Kidney glomerular epithelial cell (primary cell): ENCODE results near the gene BCL2L12.

Experiments used
- DNase-seq: peaks from one replicate; lab custom pipeline; 2025; lab: John Stamatoyannopoulos, UW

BCL2L12 gene

DNA sequence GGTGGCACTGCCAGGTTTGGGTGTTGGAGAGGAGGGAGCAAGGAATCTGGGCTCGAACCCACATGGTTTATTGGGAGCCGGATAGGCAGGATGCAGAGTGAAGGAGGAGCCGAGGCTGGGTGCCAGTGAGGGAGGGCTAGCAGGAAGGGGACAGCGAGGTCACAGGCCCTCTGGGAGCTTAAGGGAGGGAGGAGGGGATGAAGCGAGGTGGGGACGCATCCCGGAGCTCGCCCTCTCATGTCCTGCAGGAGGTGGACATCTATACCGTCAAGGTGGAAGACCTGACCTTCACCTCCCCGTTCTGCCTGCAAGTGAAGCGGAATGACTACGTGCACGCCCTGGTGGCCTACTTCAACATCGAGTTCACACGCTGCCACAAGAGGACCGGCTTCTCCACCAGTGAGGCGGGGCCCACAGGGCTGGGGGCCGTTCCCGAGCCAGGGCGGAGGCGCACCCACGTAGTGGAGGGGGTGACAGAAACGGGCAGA is 20.2 kb downstream of the BCL2L12 start:
- no peak for DNase-seq

DNA sequence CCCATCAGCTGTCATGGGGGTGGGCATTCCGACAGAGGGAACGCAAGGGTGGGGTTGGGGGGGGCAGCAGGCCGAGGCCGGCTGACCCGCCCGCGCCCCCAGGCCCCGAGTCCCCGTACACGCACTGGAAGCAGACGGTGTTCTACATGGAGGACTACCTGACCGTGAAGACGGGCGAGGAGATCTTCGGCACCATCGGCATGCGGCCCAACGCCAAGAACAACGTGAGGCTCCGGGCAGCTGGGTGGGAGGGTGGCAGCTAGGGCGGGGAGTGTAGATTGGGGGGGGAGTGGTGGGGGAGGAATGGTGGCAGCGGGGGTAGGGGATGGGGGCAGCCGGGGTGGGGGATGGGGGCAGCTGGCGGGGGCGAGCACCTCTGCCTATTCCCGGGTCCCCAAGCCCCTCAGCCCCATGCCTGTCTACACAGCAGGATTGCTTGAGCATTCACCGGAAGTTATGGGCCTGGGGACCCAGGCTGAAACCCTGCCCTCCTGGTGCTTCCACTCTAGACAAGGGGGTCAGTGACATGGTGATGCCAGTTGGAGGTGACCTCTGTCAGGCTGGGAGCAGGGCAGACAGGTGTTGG is 20.9 kb downstream of the BCL2L12 start:
- no peak for DNase-seq

DNA sequence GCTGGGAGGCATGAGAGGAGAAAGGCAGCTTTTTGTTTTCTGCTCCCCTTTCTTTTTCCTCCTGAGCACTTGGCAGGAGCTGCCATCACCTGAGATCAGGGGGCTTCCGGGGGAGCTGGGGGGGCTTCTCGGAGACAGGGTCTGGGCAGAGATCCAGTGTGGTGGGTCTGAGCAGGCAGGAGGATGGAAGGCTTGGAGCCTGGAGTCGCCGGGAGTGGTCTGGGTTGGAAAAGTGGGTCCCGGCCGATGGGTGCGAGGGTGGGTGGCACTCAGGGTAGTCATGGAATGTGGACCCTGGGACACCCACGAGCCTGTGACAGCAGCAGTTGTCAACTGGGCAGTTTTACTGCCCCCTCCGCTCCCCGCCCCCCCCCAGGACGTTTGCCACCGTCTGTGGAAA is 21.4 kb downstream of the BCL2L12 start:
- no peak for DNase-seq

DNA sequence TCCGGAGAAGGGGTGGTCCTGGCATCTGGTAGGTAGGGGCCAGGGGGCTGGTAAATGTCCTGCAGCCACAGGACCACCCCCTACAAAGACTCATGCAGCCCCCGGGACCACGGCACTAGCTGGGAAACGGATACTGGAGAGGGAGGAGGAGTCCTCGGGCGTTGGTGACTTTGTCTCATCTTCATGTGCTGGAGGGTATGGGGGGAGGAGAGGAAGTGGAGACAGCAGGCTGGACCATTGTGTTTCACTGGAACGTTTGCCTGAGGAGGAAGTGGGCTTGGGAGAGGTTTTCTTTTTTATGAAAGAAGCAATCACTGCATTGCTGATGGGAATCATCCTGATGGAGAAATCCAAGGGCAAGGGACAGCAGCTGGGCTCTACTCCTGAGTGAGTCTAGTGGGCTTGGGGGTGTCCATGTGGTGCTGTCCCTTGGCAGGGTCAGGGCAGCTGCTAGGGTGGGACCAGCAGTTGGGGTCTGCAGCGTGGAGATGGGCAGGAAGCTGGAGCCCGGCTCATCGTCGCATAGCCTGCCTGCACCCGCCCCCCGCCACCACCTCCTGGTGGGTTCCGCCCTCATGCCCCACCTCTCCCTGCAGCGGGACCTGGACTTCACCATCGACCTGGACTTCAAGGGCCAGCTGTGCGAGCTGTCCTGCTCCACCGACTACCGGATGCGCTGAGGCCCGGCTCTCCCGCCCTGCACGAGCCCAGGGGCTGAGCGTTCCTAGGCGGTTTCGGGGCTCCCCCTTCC is 22.0 kb downstream of the BCL2L12 start:
- no peak for DNase-seq

DNA sequence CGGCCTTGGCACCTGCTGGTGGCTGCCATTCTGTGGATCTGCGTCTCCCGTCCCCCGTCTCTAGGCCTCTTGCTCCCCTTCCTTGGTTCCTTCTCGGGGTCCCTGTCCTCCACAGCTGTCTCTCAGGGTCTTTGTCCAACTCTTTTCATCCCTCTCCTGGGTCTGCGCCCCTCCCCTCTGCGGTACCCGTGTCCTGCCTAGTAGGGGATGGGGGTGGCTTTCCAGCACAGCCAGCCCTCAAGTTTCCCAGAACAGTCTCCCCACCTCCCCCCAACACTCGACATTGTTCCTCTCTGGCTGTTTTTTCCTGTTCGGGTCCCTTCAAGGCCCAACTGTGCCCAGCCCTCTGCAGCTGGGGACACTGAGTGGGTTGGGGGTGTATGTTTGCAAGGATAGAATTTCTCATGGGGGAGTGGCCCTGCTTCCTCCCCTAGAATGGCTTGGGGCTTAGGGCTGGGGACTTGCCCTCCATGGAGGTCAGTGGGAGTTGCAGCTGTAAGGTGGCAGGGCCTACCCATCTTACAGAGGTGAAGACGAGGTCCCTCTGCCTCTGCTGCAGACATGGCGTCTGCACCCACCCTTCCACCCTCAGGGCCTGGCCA is 22.9 kb downstream of the BCL2L12 start:
- DNase-seq = no peak

DNA sequence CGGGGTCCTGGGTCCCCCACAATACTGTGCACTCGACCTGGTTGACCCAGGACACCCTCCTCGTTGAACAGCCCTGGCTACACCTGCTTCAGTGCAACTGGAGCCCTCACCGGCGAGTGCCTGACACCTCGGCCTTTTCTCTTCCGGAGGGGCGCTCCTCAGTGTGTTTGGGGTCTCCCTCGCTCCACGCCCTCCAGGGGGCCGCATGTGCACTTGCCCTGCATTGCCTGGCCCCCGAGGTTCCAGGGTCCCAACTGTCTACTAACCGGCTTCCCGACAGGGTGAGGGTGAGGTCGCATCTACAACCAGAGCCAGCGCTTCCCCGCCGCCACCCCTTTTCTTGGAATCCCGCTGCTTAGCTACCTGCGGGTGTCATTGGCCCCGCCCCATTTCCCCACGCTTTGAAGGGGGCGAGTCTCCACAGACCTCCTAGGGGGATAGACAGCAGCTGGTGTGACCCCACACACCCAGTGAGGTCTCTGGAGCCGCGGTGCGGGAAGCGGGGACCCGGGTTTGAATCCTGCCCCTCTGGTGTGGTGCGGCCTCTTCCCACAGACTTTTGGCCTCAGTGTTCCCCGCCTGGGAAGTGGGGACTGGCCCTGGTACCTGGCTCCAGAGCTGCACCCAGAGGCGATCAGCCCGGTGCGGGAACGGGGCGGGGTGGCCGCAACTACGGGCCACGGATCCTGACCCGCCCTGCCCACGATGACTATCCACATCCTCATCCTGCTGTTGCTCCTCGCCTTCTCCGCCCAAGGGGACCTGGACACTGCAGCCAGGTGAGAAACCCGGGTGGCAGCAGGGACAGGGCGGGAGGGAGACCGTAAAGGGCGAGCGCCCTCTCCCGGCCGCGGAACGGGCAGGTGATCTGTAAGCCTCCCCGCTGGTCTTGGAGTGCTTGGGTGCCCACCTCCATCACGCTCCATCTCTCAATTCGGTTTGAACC is 23.7 kb downstream of the BCL2L12 start, which contains the start of gene ADM5:
Gene ADM5, plus strand, starts transcription at position 462 of the 946 bp plus-strand sequence. Its CDS starts 244 bp downstream, at position 706.
- no peak for DNase-seq

DNA sequence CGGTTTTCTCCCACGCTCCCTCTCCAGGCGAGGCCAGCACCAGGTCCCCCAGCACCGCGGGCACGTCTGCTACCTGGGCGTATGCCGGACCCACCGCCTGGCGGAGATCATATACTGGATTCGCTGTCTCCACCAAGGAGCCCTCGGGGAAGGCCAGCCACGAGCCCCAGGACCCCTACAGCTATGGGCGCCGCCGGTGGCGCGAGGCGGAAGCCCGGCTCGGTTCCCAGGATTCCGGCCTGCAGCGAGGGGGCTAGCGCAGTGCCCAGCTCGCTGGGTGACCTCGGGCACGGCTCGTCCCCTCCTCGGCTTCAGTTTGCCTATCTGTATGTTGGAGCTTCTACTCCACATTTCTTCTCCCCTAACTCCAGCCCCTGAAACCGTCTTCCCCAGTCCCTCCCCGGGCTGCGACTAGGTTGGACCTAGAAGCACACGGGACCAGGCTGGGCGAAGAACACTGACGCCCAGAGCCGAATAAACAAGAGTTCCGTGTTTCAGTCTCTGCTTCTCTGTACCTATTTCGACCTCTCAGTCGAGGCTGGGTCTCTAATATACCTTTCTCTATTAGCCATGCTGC is 24.4 kb downstream of the BCL2L12 start:
- DNase-seq = no peak

DNA sequence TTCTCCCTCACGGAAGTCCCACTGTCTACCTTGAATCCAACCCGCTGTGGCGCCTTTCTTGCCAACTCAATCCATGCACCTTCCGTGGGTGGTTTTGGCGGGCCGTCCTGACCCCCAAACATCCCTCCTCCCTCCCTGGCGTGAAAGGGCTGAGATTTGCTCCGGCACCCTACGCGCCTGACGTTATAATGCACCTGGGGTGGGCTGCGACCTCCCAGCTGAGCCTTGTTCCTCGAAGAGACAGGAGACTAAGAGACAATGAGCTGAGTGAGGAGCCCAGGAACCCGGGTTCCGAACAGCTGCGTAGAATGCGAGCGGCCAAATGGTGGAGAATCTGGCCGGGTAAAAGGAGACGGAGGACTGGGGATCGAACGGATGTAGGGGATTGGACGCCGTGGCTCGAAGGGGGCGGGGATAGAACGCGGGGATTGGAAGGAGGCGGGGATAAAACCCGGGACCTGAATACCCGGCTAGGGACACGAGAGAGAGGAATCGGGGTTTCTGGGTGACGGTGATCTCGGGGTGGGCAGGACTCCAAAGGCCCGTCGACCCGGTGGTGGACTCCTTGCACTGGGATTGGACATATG is 25.0 kb downstream of the BCL2L12 start, which contains the start of gene CPT1C:
Gene CPT1C, plus strand, starts transcription at position 461 of the 587 bp plus-strand sequence. CDS start 1,137 bp downstream, outside the sequence.
- peak; percentile 3 for DNase-seq

DNA sequence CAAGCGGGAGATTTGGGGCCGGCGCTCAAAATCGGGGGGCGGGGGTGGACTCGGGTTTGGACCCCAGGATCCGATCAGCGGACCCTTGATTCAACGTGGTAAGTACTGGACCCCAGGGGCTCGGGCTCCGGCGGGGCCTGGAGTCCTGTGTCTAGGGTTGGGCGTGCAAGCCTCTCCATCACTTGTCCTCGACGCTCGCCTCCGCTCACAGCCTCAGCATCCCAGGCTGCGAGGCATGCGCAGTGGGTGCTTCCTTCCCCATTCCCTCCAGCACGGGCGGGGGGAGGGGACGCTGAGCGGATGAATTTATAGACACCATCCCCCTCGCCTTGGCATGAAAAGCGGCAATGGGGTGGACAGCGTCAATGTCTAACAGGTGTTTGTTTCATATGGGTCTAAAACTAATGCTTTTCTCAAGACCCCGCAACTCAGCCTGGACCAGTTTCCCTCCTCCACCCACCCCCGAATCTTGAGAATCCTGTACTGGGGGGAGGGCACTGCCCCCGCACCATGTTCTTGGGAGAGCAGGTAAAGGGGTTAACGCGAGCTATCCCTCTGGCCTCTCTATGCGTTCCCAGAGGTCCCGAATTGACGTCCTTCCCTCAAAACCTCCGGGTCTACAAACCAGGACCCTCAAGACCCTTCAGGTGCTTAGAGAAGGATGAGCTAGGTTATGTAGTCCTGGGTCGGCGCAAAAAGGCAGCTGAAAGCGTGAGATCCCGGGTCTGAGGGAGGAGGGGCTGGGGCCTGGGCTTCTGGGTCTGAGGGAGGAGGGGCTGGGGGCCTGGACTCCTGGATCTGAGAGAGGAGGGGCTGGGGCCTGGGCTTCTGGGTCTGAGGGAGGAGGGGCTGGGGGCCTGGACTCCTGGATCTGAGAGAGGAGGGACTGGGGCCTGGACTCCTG is 25.8 kb downstream of the BCL2L12 start:
- DNase-seq = peak; percentile 6

DNA sequence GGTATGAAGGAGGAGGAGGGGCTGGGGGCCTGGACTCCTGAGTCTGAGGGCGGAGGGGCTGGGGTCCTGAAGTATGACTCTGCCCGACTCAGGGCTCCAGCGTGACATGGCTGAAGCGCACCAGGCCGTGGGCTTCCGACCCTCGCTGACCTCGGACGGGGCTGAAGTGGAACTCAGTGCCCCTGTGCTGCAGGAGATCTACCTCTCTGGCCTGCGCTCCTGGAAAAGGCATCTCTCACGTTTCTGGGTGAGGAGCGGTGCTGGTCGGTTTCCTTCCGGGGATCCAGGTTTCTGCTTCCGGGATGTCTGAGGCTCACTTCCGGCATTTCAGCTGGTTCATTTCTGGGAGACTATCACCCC is 26.4 kb downstream of the BCL2L12 start:
- DNase-seq = no peak

DNA sequence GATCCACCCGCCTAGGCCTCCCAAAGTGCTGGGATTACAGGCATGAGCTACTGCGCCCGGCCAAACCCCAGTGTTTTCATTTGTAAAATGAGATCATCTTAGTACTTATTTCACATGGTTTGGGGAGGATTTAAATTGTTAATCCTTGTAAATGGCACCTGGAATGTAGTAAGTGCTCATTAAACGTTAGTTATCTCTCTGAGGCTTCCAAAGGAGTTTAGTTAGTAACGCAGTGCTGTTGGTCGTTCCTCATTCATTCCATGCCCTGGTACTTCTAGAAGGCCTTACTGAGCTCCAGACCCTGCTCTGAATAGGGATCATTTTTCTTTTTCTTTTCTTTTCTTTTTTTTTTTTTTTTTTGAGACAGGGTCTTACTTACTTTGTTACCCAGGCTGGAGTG is 30.4 kb downstream of the BCL2L12 start:
- no peak for DNase-seq

DNA sequence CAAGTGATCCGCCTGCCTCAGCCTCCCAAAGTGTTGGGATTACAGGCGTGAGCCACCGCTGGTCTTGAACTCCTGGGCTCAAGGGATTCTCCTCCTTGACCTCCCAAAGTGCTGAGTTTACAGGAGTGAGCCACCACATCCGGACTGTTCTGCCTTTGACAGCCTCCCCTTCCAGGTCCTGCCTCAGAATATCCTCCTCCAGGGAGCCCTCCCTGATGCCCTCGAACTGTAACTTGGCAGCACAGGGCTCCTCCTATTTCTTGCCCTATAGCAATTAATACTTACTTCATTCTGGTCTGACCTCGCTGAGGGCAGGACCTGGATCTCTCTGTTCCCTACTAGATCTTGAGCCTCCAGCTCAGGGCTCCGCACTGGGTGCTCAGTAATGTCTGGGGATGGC is 31.1 kb downstream of the BCL2L12 start:
- DNase-seq = no peak

DNA sequence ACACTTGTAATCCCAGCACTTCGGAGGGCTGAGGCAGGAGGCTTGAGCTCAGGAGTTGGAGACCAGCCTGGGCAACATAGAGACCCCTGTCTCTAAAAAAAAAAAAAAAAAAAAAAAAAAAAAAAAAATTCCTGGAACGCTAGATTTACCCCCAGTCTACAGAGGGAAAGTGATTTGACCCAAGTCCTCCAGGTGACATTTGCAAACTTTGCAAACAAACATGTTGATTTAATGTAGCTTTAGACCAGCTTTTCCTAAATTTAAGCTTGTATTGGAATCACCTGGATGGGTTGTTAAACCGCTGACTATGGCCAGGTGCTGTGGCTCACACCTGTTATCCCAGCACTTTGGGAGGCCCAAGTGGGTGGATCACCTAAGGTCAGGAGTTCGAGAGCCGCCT is 33.6 kb downstream of the BCL2L12 start:
- no peak for DNase-seq

DNA sequence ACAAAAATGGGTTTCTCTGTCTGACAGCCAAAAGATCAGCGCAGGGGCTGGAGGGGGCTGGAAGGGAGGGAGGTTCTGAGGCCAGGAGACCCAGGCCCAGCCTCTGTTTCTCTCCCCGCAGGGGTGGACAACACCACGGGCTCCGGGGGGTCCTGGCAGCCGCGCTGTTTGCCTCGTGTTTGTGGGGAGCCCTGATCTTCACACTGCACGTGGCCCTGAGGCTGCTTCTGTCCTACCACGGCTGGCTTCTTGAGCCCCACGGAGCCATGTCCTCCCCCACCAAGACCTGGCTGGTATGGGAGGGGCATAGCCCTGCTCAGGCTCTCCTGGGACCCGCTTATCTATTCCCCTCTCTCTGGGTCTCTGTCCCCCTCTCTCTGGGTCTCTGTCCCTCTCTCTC is 34.8 kb downstream of the BCL2L12 start:
- DNase-seq = no peak

DNA sequence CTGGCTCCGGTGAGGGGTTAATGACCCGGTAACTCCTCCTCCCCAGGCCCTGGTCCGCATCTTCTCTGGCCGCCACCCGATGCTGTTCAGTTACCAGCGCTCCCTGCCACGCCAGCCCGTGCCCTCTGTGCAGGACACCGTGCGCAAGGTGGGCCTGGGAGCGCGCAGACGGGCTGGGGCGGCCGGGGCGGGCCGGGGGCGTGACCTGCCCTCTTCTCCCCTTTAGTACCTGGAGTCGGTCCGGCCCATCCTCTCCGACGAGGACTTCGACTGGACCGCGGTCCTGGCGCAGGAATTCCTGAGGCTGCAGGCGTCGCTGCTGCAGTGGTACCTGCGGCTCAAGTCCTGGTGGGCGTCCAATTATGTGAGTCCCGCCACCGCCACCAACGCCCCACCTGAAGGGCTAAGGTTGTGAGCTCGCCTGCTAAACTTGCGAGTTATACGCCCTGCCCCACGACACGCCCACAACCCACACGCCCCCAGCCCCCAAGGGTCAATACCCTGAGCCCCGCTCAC is 35.6 kb downstream of the BCL2L12 start:
- DNase-seq = no peak

DNA sequence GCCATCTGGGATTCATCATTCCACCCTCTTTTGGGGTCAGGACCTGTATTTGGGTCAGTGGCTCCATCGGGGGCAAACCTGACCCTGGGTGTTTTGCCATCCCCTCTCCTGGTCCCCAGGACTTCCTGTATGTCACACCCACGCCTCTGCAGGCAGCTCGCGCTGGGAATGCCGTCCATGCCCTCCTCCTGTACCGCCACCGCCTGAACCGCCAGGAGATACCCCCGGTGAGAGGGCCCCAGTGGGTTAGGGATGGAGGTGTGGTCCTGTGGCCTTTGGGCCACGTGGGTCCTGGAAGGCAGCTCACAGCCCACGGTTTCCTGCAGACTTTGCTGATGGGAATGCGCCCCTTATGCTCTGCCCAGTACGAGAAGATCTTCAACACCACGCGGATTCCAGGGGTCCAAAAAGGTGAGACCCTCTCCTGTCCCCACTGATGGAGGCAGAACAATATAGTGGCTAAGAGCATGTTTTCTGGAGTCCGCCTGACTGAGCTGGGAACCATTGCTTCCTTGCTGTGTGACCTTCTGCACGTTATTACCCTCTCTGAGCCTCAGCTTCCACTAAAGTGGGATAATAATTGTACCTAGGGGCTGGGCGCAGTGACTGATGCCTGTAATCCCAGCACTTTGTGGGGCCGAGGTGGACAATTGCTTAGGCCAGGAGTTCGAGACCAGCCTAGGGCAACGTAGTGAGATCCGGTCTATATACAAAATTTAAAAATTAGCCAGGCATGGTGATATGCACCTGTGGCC is 39.3 kb downstream of the BCL2L12 start:
- DNase-seq = no peak

DNA sequence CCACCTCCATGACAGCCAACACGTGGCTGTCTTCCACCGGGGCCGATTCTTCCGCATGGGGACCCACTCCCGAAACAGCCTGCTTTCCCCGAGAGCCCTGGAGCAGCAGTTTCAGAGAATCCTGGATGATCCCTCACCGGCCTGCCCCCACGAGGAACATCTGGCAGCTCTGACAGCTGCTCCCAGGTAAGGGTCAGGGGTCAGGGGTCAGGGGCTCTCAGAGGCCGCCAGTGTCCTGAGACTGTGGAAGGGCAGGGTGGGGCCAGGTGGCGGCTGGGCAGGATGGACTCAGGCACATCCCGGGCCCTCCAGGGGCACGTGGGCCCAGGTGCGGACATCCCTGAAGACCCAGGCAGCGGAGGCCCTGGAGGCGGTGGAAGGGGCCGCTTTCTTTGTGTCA is 40.2 kb downstream of the BCL2L12 start:
- no peak for DNase-seq

DNA sequence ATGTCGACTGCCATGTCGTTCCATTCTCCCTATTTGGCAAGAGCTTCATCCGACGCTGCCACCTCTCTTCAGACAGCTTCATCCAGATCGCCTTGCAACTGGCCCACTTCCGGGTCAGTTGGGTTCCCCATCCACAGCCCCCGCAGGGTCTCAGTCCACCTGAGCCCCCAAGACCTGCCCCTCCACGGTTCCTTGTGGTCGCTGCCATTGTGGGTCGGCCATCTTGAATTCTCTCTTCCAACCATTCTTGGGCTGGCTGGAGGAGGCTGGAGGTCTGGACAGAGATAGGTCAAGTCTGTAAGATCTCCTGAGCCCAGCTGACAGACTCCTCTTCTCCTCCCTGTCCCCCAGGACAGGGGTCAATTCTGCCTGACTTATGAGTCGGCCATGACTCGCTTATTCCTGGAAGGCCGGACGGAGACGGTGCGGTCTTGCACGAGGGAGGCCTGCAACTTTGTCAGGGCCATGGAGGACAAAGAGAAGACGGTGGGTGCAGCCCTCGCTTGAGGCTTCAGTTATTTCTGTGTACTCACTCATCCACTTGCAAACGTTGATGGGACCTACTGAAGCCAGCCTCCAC is 44.7 kb downstream of the BCL2L12 start:
- DNase-seq = peak; percentile 1

DNA sequence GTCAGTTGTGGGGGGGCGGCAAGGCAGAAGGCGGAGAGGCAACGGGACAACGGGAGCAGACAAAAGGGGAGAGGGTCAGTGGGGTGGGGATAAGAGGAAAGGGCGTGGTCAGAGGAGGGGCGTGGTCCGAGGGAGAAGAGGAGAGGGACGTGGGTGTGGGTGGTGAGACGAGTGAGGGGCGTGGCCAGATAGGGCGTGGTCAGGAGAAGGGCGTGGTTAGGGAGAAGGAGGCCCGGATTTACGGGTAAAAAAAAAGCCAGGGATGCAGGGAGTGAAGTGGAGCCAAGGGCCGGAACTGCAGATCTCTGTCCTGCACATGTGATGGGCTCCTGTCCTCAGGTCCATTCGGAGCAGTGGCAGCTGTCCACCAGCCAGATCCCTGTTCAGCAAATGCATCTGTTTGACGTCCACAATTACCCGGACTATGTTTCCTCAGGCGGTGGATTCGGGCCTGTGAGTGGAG is 46.7 kb downstream of the BCL2L12 start:
- no peak for DNase-seq
